ENCODE data around the gene MAGI1.

The MAGI1 gene

DNA sequence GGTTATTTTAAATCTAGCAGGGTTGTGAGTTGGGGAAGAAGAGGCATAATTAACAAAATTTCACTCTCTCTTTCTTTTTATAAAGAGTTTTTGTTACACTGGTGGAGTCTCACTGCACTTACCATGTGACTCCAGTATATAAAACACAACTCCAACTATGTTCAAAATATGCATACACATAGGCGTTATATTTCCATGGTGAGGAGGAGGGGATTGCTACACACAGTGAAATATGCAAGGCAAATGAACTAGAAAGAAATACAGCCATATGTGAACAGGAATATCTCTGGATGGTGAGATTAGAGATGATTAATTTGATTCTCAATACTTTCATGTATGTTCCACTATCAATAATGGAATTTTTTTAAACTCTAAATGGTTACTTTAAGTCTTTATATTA, 385.0 kb downstream of the MAGI1 start:
- no peak for TF ChIP-seq CTCF (IDR thresholded peaks at IDR 0.05; ENCODE audit: borderline replicate concordance, control extremely low read depth, extremely low read depth, insufficient read depth, missing control alignments)
- no peak for DNase-seq (ENCODE audit: low spot score)
- in situ Hi-C loops (cut with MboI; ENCODE audit: low sequenced_read_pairs, unreplicated experiment) = no loop called here

DNA sequence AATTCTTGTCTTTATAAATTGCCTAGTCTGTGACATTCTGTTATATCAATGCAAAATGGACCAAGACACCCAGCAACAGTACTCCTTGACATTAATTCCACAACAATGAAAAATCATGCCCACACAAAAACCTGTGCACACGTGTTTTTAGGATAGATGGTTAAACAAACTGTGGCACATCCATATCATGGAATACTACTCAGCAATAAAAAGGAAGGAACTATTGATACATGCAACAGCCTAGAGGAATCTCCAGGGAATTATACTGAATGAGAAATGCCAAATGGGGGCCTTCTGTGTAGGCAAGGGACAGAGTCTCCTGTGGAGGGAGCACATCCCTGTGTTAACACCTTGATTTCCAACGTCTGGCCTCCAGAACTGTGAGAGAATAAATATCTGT, 388.5 kb downstream of the MAGI1 start:
- in situ Hi-C loops (cut with MboI; ENCODE audit: low sequenced_read_pairs, unreplicated experiment) = no loop called here
- no peak for DNase-seq (ENCODE audit: low spot score)
- no peak for TF ChIP-seq CTCF (IDR thresholded peaks at IDR 0.05; ENCODE audit: borderline replicate concordance, control extremely low read depth, extremely low read depth, insufficient read depth, missing control alignments)

GRCh38 chr3:65647369-65647768, 391.3 kb downstream of the MAGI1 start:
- TF ChIP-seq CTCF (IDR thresholded peaks at IDR 0.05; ENCODE audit: borderline replicate concordance, control extremely low read depth, extremely low read depth, insufficient read depth, missing control alignments) = no peak
- DNase-seq (ENCODE audit: low spot score) = no peak
- in situ Hi-C loops (cut with MboI; ENCODE audit: low sequenced_read_pairs, unreplicated experiment) = no loop called here

- DNase-seq (ENCODE audit: low spot score) = no peak
- TF ChIP-seq CTCF (IDR thresholded peaks at IDR 0.05; ENCODE audit: borderline replicate concordance, control extremely low read depth, extremely low read depth, insufficient read depth, missing control alignments) = no peak
- in situ Hi-C loops (cut with MboI; ENCODE audit: low sequenced_read_pairs, unreplicated experiment) = no loop called here
Measured at GRCh38 chr3:65642883-65643282, 395.8 kb downstream of the MAGI1 start.

- in situ Hi-C loops (cut with MboI; ENCODE audit: low sequenced_read_pairs, unreplicated experiment) = no loop called here
Measured at GRCh38 chr3:65641777-65642176, 396.9 kb downstream of the MAGI1 start.

GRCh38 chr3:65641045-65641444, 397.7 kb downstream of the MAGI1 start:
- in situ Hi-C loops (cut with MboI; ENCODE audit: low sequenced_read_pairs, unreplicated experiment) = no loop called here
- DNase-seq (ENCODE audit: low spot score) = no peak
- TF ChIP-seq CTCF (IDR thresholded peaks at IDR 0.05; ENCODE audit: borderline replicate concordance, control extremely low read depth, extremely low read depth, insufficient read depth, missing control alignments) = no peak

More at GRCh38 chr3:65641777-65642176, 396.9 kb downstream of the MAGI1 start:
- no peak for DNase-seq (ENCODE audit: low spot score)
- TF ChIP-seq CTCF (IDR thresholded peaks at IDR 0.05; ENCODE audit: borderline replicate concordance, control extremely low read depth, extremely low read depth, insufficient read depth, missing control alignments) = no peak

DNA sequence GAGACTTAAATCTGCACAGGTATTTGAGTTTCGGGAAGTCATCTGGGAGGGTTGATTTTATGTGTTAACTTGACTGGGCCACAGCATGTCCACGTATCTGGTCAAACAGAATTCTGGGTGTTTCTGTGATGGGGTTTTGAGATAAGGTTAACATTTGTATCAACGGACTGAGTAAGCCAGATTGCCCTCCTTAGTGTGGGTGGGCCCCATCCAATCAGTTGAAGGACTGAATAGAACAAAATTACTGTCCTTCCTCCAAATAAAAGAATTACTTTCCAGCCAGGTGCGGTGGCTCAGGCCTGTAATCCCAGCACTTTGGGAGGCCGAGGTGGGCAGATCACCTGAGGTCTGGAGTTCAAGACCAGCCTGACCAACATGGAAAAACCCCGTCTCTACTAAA, 399.3 kb downstream of the MAGI1 start:
- TF ChIP-seq CTCF (IDR thresholded peaks at IDR 0.05; ENCODE audit: borderline replicate concordance, control extremely low read depth, extremely low read depth, insufficient read depth, missing control alignments) = no peak
- in situ Hi-C loops (cut with MboI; ENCODE audit: low sequenced_read_pairs, unreplicated experiment) = no loop called here
- DNase-seq (ENCODE audit: low spot score) = no peak

Measured in GM13976 (cell line).